ENCODE results near the gene CEP70.

- TF ChIP-seq SUZ12 (IDR thresholded peaks at IDR 0.05) (no peak), ELF4 (IDR thresholded peaks at IDR 0.05) (no peak), TARDBP (IDR thresholded peaks at IDR 0.05) (no peak), FOXM1 (IDR thresholded peaks at IDR 0.05; ENCODE audit: borderline replicate concordance) (no peak), NFRKB (IDR thresholded peaks at IDR 0.05) (no peak), CTBP1 (IDR thresholded peaks at IDR 0.05; ENCODE audit: borderline replicate concordance) (no peak), ZNF384 (IDR thresholded peaks at IDR 0.05) (no peak), L3MBTL2 (conservative IDR thresholded peaks at IDR 0.05) (no peak), HDGF (IDR thresholded peaks at IDR 0.05; ENCODE audit: borderline replicate concordance) (no peak), BHLHE40 (IDR thresholded peaks at IDR 0.05; ENCODE audit: borderline replicate concordance) (no peak), FOXK2 (IDR thresholded peaks at IDR 0.05) (no peak), SP1 (IDR thresholded peaks at IDR 0.05) (no peak), FOXA1 (IDR thresholded peaks at IDR 0.05) (no peak)
- TF ChIP-seq, protein P1, sequence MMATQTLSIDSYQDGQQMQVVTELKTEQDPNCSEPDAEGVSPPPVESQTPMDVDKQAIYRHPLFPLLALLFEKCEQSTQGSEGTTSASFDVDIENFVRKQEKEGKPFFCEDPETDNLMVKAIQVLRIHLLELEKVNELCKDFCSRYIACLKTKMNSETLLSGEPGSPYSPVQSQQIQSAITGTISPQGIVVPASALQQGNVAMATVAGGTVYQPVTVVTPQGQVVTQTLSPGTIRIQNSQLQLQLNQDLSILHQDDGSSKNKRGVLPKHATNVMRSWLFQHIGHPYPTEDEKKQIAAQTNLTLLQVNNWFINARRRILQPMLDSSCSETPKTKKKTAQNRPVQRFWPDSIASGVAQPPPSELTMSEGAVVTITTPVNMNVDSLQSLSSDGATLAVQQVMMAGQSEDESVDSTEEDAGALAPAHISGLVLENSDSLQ (IDR thresholded peaks at IDR 0.05): no peak
These were observed 15.9 kb downstream of the CEP70 start for GRCh38 chr3:138578141-138578540.
